Astrocyte (in vitro differentiated cells and primary cell): ENCODE measurements around the gene C6orf89. TPM values are rescaled to one million over a fixed set of nuclear protein-coding genes. Genes with fewer than 3 reads are reported as not detected.

ENCODE experiments used
- DNase-seq: peaks from one replicate; pipeline ENCODE4 v3.0.0-alpha.2; 2010; ENCODE audit warnings: low read depth
- FAIRE-seq: peaks from 2 replicates; lab custom pipeline; 2011; peaks lifted over from hg19 to GRCh38; lab: Jason Lieb, UNC
- H2AFZ ChIP-seq: 2 replicates; pipeline ENCODE4 v1.6.0; 2012; ENCODE audit warnings: low read depth, low read length, inconsistent platforms
- H3K27ac ChIP-seq: 2 replicates; pipeline ENCODE4 v1.5.1; 2011; ENCODE audit warnings: low read depth, low read length, inconsistent platforms
- H3K27me3 ChIP-seq: 2 replicates; pipeline ENCODE4 v1.6.0; 2011; ENCODE audit warnings: low read length, inconsistent platforms; ENCODE audit not compliant: insufficient read depth
- H3K36me3 ChIP-seq: 2 replicates; pipeline ENCODE4 v1.5.1; 2011; ENCODE audit warnings: low read length, inconsistent platforms; ENCODE audit not compliant: insufficient read depth
- H3K4me1 ChIP-seq: 2 replicates; pipeline ENCODE4 v1.5.1; 2011; ENCODE audit warnings: low read length, inconsistent platforms; ENCODE audit not compliant: insufficient read depth
- H3K4me2 ChIP-seq: 2 replicates; pipeline ENCODE4 v1.6.0; 2012; ENCODE audit warnings: low read length, inconsistent platforms
- H3K4me3 ChIP-seq: 2 replicates; pipeline ENCODE4 v1.5.1; 2011; ENCODE audit warnings: low read depth, mild to moderate bottlenecking, low read length, inconsistent platforms; ENCODE audit not compliant: insufficient read depth
- H3K79me2 ChIP-seq: 2 replicates; pipeline ENCODE4 v1.6.0; 2012; ENCODE audit warnings: mild to moderate bottlenecking, low read length, inconsistent platforms; ENCODE audit not compliant: insufficient read depth
- H3K9ac ChIP-seq: 2 replicates; pipeline ENCODE4 v1.6.0; 2012; ENCODE audit warnings: mild to moderate bottlenecking, low read length, inconsistent platforms
- H3K9me3 ChIP-seq: 2 replicates; pipeline ENCODE4 v1.5.1; 2012; ENCODE audit warnings: low read depth, mild to moderate bottlenecking, low read length, inconsistent platforms; ENCODE audit not compliant: insufficient read depth
- H4K20me1 ChIP-seq: 2 replicates; pipeline ENCODE4 v1.6.0; 2012; ENCODE audit warnings: low read length, inconsistent platforms; ENCODE audit not compliant: insufficient read depth
- H3K27ac Mint-ChIP-seq: one replicate; pipeline ENCODE4 v1.8.0; 2021; ENCODE audit warnings: mild to moderate bottlenecking, mixed read lengths; ENCODE audit not compliant: unreplicated experiment
- H3K27me3 Mint-ChIP-seq: one replicate; pipeline ENCODE4 v1.8.0; 2021; ENCODE audit warnings: low read depth, mixed read lengths; ENCODE audit not compliant: unreplicated experiment
- H3K36me3 Mint-ChIP-seq: one replicate; pipeline ENCODE4 v1.8.0; 2021; ENCODE audit warnings: low read depth, mixed read lengths; ENCODE audit not compliant: unreplicated experiment
- H3K4me1 Mint-ChIP-seq: one replicate; pipeline ENCODE4 v1.8.0; 2021; ENCODE audit warnings: low read depth, mixed read lengths; ENCODE audit not compliant: unreplicated experiment
- H3K4me3 Mint-ChIP-seq: one replicate; pipeline ENCODE4 v1.8.0; 2021; ENCODE audit warnings: mild to moderate bottlenecking, moderate library complexity, mixed read lengths; ENCODE audit not compliant: unreplicated experiment
- H3K9me3 Mint-ChIP-seq: one replicate; pipeline ENCODE4 v1.8.0; 2021; ENCODE audit warnings: mild to moderate bottlenecking, mixed read lengths; ENCODE audit not compliant: unreplicated experiment
- CTCF ChIP-seq: IDR thresholded peaks from 2 replicates; pipeline ENCODE4 v1.5.1; 2011; ENCODE audit warnings: low read depth, mild to moderate bottlenecking, inconsistent platforms, low read length, moderate library complexity; ENCODE audit not compliant: insufficient read depth
- EZH2 ChIP-seq: IDR thresholded peaks from 2 replicates; pipeline ENCODE4 v1.6.1; 2012; ENCODE audit warnings: mild to moderate bottlenecking, low read length, inconsistent platforms; ENCODE audit not compliant: insufficient read depth
- total RNA-seq: library from RNA; stranded (reverse); gene quantifications from 2 replicates; pipeline ENCODE4 v1.2.1, GENCODE V29; 2021

Gene C6orf89
- total RNA-seq, 1 donor from 2014 or later, result 37.8 TPM

- H3K9me3 Mint-ChIP-seq, result no peaks in the 10 kb centered on the region
- no peaks in the 10 kb centered on the region for H4K20me1 ChIP-seq
- no peaks in the 10 kb centered on the region for H3K9me3 ChIP-seq
- no peak for DNase-seq
- H3K36me3 Mint-ChIP-seq, result peaks cover 3% of the 10 kb centered on the region
- no peak overlapping the region for H3K27ac ChIP-seq
- H3K27me3 Mint-ChIP-seq, result no peaks in the 10 kb centered on the region
- H3K27me3 ChIP-seq, result no peaks in the 10 kb centered on the region
- no peak overlapping the region for H3K9ac ChIP-seq
- no peak overlapping the region for H3K4me3 Mint-ChIP-seq
- peak overlapping the region; percentile 15 for H3K27ac Mint-ChIP-seq
- H2AFZ ChIP-seq, result no peak overlapping the region
- no peaks in the 10 kb centered on the region for H3K79me2 ChIP-seq
- FAIRE-seq, result no peak
- peaks cover 10% of the 10 kb centered on the region for H3K36me3 ChIP-seq
- TF ChIP-seq CTCF (no peak), EZH2 (no peak)
- H3K4me2 ChIP-seq, result peak overlapping the region; percentile 33
- no peak overlapping the region for H3K4me3 ChIP-seq
- peaks cover 21% of the 10 kb centered on the region for H3K4me1 ChIP-seq
- peaks cover 40% of the 10 kb centered on the region for H3K4me1 Mint-ChIP-seq
Measured at GRCh38 chr6:36926708-36927513, 41.2 kb downstream of the C6orf89 start.

GRCh38 chr6:36927691-36928546, 42.2 kb downstream of the C6orf89 start:
- no peaks in the 10 kb centered on the region for H3K79me2 ChIP-seq
- H3K27me3 Mint-ChIP-seq, result no peaks in the 10 kb centered on the region
- H3K9me3 ChIP-seq, result no peaks in the 10 kb centered on the region
- no peaks in the 10 kb centered on the region for H4K20me1 ChIP-seq
- peaks cover 3% of the 10 kb centered on the region for H3K36me3 Mint-ChIP-seq
- H3K27ac Mint-ChIP-seq, result peak overlapping the region; percentile 82
- H3K4me3 ChIP-seq, result no peak overlapping the region
- no peaks in the 10 kb centered on the region for H3K9me3 Mint-ChIP-seq
- H3K4me2 ChIP-seq, result no peak overlapping the region
- no peak for FAIRE-seq
- H3K4me3 Mint-ChIP-seq, result no peak overlapping the region
- H3K9ac ChIP-seq, result no peak overlapping the region
- no peak overlapping the region for H3K27ac ChIP-seq
- no peak overlapping the region for H2AFZ ChIP-seq
- TF ChIP-seq EZH2, result no peak
- peak; percentile 36 for DNase-seq
- H3K4me1 Mint-ChIP-seq, result peaks cover 42% of the 10 kb centered on the region
- H3K4me1 ChIP-seq, result peaks cover 21% of the 10 kb centered on the region
- H3K36me3 ChIP-seq, result peaks cover 10% of the 10 kb centered on the region
- H3K27me3 ChIP-seq, result no peaks in the 10 kb centered on the region

DNA sequence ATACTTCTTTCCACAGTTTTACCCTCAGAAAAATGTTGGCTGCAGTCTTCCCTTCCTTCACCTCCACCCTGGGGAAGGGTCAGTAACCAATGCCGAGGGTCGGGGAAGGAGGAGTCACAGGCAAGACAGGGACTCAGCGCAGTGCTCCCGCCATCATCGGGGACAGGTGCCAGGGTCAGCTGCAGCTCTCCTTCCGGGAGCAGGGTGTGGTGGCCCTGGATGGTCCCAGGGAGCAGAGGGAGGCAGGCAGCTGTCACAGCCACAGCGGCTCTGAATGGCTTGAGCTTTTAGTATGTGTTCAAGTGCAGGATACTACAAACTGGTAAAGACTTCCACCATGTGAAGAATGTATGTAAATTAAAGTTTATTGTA, 42.8 kb downstream of the C6orf89 start:
- Mint-ChIP-seq H3K4me3 (no peak overlapping the region), H3K27ac (no peak overlapping the region), H3K9me3 (no peaks in the 10 kb centered on the region), H3K36me3 (peaks cover 3% of the 10 kb centered on the region), H3K4me1 (peaks cover 45% of the 10 kb centered on the region), H3K27me3 (no peaks in the 10 kb centered on the region)
- Histone ChIP-seq H3K4me1 (peaks cover 22% of the 10 kb centered on the region), H3K4me2 (no peak overlapping the region), H3K79me2 (no peaks in the 10 kb centered on the region), H3K9me3 (no peaks in the 10 kb centered on the region), H3K36me3 (peaks cover 10% of the 10 kb centered on the region), H3K27me3 (no peaks in the 10 kb centered on the region), H3K27ac (no peak overlapping the region), H3K9ac (no peak overlapping the region), H4K20me1 (no peaks in the 10 kb centered on the region), H3K4me3 (no peak overlapping the region), H2AFZ (no peak overlapping the region)
- DNase-seq, result no peak
- FAIRE-seq, result no peak
- TF ChIP-seq CTCF (no peak), EZH2 (no peak)
